Vagina (tissue), 2 donors: ENCODE measurements around the gene MPHOSPH9.

Source experiments
- CTCF ChIP-seq, 3 experiments: fragments of 450-650 bp in 2 of 3; fragments of 200-600 bp in 1 of 3; sonication (generic) in 1 of 3; IDR thresholded peaks; one replicate each; pipeline ENCODE4 v1.5.1; 2017 to 2019; ENCODE audit warnings: antibody characterized with exemption in 3 of 3, mild to moderate bottlenecking in 2 of 3, moderate library complexity in 2 of 3
- POLR2A ChIP-seq, 2 donors: fragments of 450-650 bp; IDR thresholded peaks; one replicate each; pipeline ENCODE4 v1.6.1; 2017; ENCODE audit warnings: antibody characterized with exemption in 2 of 2, mild to moderate bottlenecking in 2 of 2, moderate library complexity in 2 of 2
- POLR2AphosphoS5 ChIP-seq, 2 donors: sonication (generic); formaldehyde crosslinking; IDR thresholded peaks; one replicate each; pipeline ENCODE4 v1.9.0; 2017; ENCODE audit warnings: antibody characterized with exemption in 2 of 2, mild to moderate bottlenecking in 2 of 2, low read depth in 1 of 2; ENCODE audit not compliant: insufficient read depth in 1 of 2

- no peak for TF ChIP-seq CTCF (IDR thresholded peaks at IDR 0.05)
- TF ChIP-seq POLR2AphosphoS5 (IDR thresholded peaks at IDR 0.05; ENCODE audit: insufficient read depth in 1 of 2, low read depth in 1 of 2) = no peak
- TF ChIP-seq POLR2A (IDR thresholded peaks at IDR 0.05) = no peak
These were observed 99.9 kb downstream of the MPHOSPH9 start for GRCh38 chr12:123132951-123133619.
